ENCODE results near the gene ZNF343.
"Not testable (repeated sequence)": the region's sequence is repeated elsewhere in the genome, so short reads cannot be mapped to it uniquely, and the experiment has no call there.

The ZNF343 gene

DNA sequence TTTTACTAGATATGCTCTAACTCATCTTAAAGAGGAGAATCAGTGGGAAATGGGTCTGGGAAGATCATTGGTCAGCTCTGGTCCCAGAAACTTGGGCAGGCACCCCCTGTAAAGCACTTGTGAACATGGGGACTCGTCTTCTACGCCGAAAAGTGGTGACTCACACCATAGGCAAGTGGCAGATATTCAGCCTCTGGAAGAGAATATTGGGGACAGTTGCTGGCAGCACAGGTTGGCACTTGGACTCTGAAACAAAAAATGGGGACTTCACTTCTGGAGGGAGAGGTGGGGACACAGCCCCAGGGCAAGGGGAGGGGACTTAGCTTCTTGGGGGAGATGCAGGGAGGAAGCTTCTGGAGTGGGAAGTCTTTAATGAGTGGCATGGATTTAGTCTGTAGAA is 11.9 kb upstream of the ZNF343 start:
- no peak for DNase-seq

DNA sequence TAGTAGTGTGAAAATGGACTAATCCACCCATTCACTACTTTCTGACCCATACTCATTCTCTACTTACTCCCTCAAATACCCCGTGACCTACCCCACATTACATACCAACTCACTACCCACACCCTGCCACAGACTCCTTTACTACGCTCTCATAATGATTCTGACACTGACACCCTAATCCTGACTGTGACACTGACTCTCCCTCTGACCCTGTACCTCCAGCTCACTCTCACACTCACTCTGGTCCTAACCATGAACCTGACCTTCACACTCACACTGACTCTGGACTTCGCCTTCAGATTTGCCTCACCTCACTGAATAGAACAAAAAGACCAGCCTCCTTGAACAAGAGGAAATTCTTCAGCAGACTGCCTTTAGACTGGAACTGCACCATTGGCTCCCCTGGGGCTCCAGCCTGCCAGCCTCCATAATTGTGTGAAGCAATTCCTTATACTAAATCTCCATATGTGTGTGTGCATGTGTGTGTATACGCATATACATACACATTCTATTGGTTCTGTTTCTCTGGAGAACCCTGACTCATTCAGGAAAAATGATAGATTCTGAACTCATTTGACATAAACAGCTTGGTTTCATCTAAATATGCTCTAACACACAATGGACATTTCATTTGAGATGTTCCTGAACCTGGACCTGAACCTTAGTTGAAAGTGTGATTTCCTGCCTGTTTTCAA is 10.5 kb upstream of the ZNF343 start:
- no peak for DNase-seq

DNA sequence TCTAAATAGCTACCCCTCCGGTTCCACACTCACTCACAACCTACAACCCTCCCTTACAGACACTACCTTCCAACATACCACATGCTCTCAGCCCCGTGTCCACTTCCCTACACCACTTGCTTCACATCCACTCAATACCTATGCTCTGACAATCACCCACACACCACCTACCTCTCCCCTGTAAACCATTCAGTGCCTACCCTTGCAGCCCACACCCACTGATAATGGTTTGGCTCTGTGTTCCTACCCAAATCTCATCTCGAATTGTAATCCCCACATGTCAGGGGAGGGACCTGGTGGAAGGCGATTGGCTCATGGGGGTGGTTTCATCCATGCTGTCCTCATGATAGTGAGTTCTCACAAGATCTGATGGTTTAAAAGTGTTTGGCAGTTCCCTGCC is 9.8 kb upstream of the ZNF343 start:
- no peak for DNase-seq

DNA sequence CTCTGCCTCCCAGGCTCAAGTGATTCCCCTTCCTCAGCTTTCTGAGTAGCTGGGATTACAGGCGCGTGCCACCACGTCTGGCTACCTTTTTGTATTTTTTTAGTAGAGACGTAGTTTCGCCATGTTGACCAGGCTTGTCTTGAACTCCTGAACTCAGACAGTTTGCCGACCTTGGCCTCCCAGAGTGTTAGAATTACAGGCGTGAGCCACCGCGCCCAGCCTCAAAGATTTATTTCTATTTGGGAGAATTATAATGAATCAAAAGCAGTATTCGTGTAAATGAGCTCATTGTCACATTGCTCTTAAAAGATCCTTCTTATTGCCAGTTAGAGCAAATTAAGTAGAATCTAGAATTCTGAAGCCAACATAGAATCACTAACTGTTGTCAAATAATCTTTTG is 9.4 kb upstream of the ZNF343 start:
- DNase-seq = no peak

- no peak for DNase-seq
Observed at GRCh38 chr20:2516399-2516798, 7.7 kb upstream of the ZNF343 start.

DNA sequence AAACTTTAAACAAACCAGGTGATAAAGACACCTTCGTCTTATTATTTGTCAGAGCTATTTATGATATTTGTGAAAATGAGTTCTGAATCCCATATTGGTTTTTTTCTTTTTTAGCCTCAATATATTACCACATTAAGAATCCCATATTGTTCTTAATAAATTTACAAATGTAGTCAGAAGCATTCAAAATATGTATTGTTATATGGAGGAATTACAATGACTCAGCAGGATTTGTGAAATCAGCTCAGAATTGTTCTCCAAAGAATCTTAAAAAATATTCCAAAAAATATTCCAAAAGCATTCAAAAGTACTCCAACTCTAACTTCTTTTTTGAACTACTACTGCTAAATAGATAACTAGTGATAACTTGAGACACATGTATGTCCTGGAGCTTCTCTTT is 6.5 kb upstream of the ZNF343 start:
- DNase-seq = no peak

- no peak for DNase-seq
Observed at GRCh38 chr20:2509794-2510193, 1.1 kb upstream of the ZNF343 start.

- no peak for DNase-seq
Observed at GRCh38 chr20:2509468-2509781, 710 bp upstream of the ZNF343 start.

GRCh38 chr20:2507875-2508630 is 662 bp downstream of the ZNF343 start:
- DNase-seq = peak; percentile 32

- no peak for DNase-seq
Observed at GRCh38 chr20:2507464-2507863, 1.3 kb downstream of the ZNF343 start.

- DNase-seq = not testable (repeated sequence)
Observed at GRCh38 chr20:2506426-2506825, 2.3 kb downstream of the ZNF343 start.

DNA sequence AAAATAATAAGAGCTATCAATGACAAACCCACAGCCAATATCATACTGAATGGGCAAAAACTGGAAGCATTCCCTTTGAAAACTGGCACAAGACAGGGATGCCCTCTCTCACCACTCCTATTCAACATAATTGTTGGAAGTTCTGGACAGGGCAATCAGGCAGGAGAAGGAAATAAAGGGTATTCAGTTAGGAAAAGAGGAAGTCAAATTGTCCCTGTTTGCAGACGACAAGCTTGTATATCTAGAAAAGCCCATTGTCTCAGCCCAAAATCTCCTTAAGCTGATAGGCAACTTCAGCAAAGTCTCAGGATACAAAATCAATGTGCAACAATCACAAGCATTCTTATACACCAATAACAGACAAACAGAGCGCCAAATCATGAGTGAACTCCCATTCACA is 3.9 kb downstream of the ZNF343 start:
- not testable (repeated sequence) for DNase-seq

- not testable (repeated sequence) for DNase-seq
Observed at GRCh38 chr20:2502808-2503384, 5.8 kb downstream of the ZNF343 start.

DNA sequence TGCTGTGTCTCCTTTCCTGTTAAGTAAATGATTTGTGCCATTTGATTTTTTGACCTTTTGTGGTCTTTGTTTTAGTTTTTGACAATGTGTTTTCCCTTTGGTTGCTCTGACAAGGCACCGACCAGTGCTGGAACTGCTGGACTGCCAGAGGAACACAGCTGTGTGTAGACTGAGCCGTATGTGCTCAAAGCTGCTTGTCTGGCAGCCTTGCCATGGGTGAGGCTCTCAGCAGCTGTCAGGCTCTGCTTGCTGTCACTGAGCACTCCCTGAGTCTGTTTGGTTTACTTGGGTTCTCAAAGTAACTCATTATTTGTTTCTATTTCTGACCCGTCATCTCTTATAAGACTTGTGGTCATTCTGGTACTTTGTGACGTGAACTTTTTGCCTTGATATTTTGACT is 23.1 kb downstream of the ZNF343 start:
- DNase-seq = peak; percentile 51

GRCh38 chr20:2485080-2485479 is 23.6 kb downstream of the ZNF343 start:
- no peak for DNase-seq

DNA sequence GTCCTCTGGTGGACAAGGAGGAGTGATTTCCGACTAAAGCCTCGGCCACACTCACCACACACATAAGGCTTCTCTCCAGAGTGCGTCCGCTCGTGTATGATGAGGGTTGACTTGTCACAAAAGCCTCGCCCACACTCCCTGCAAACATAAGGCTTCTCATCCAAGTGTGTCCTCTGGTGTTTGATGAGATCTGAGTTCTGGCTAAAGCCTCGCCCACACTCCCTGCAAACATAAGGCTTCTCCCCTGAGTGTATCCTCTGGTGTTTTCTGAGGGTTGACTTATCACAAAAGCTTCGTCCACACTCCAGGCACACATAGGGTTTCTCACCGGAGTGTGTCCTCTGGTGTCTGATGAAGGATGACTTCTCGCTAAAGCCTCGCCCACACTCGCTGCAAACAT is 25.2 kb downstream of the ZNF343 start:
- no peak for DNase-seq

DNA sequence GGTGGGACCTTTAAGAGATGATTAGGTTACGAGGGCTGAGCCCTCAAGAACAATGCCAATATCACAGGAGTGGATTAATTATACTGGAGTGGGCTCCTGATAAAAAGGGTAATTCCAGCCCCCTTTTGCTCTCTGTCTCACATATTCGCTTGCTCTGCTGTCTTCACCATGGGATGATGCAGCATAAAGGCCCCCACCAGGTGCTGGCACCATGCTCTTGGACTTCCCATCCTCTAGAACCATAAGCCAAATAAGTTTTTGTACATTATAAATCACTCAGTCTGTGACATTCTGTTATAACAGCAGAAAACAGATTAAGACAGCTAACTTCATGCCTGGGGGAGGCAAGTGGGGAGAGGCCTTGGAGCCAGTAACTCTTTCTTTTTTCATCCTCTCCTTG is 28.3 kb downstream of the ZNF343 start:
- DNase-seq = no peak

DNA sequence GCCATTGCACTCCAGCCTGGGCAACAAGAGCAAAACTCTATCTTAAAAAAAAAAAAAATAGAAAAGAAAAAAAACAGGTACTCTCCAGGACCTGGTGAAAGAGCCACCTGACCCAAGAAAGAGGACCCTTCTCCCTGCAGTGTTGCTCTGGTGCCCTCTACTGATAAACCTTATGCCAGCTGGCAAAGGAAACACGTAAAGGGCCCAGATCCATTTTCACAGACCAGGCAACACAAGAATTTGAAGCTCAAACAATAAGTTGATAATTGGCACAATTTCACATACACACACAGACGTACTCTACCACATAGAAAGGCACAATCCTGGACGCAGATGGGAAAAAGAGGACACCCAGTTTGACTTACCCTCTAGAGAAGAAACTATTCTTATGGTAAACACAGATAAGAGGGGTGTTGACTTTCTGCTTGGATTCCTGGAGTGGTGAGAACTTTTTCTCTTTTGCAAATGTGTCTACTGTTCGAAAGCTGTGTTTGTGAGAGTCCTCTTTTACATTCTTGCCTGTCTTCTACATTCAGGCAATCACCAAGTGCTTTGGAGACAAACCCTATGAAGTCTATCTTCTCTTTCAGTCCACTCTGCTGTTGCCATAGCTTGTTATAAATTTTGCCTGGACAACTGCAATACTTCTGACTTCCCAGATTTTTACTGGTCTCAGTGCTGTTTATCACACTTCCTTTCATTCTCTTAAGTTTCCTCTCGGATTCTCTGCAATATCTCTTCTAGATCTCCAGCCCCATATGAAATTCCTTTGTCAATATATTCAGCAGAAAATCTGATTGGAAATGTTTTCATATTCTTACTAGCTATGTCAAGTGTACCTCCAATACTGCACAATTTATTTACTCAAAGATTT is 31.7 kb downstream of the ZNF343 start:
- no peak for DNase-seq

- DNase-seq = no peak
Observed at GRCh38 chr20:2475850-2476741, 32.6 kb downstream of the ZNF343 start.

DNA sequence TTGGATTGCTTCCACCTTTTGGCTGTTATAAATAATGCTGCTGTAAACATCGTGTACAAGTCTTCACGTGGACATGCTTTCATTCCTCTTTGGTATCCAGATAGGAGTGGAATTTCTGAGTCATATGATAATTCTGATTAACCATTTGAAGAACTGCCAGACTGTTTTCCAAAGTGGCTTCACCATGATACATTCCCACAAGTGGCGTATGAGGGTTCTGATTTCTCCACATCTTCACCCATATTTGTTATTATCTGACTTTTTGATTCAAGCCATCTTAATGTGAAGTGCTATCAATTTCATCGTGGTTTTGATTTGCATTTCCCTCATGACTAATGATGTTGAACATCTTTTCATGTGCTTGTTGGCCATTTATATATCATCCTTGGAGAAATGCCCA is 35.2 kb downstream of the ZNF343 start:
- DNase-seq = no peak

DNA sequence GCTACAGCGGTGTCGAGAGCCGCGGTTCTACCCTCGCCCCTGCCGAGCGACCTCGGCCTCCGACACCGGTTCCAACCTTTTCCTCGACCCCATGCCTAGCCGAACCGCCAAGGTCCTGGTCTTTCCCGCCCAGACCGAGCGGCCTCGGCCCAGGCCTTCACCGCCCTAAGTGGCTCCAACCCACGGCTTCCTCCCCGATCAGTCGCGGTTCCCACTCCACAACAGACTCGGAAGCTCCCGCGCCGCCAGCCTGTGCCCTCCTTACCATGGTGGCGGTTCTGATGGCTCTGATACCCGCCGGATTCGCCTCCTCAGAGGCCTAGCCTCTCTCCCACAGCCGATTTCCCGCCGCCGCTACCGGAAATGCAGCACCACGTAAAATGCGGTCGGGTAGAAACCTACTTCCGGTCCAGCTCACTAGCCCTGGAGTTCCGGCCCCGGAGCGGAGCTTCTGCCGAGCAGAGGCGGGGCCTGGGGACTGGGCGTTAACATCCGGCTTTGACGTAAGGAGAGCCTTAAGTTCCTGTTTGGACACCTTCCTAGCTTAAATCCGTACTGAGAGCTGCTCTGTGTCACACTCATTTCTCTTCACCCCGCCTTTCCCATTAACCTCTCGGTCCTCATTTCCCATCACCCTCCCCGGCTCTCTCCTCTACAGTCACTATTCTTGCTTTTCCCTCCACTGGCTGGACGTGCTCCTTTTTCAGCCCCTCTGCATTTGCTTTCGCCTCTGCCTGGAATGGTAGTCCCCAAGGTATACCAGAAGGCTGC is 38.1 kb downstream of the ZNF343 start, which contains the start of gene SNRPB:
SNRPB (minus strand) TSS at position 367 of the 771 bp plus-strand sequence; CDS start at position 268, 99 bp downstream.
- DNase-seq = peak; percentile 98

All from femur (tissue), 1 donor.